Stimulated activated CD8-positive, alpha-beta memory T cell treated with anti-CD3 and anti-CD28 coated beads, Interleukin-4, amount 100 ng/mL, for 1 hour (primary cell): Measurements from ENCODE around the gene LCE1A.

ENCODE experiments used
- DNase-seq, 2 donors: peaks; one replicate each; pipeline ENCODE4 v3.0.0-alpha.2; 2020; ENCODE audit warnings: low read depth in 2 of 2, low spot score in 1 of 2

Gene LCE1A

DNA sequence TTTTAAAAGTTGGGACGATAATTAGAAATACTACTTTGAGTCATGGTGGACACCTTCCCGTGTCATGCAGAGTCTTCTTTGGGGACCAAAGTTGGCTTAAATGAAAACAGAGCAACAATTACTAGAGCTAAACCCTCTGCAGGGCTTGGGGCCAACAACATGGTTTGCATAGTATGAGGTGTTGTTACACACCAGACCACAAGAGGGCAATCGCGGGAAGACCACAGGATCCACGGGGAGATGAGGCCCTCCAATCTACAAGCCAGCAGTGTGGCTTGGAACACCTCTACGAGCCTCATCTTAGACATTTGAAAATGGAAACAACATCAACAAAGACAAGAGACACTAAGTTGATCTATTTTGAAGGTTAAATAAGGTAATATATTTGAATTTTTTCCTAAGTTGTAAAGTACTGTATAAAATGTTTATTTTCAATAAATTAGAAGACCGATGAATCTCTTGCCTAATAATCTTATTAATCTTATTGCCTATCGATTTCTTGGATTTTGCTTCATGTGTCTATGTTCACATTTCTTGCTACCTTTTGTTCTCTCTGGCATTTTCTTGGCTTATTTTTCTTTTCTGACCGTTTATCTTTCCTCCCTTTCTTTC, 42.6 kb downstream of the LCE1A start:
- DNase-seq = peak; percentile 11 to 18

DNA sequence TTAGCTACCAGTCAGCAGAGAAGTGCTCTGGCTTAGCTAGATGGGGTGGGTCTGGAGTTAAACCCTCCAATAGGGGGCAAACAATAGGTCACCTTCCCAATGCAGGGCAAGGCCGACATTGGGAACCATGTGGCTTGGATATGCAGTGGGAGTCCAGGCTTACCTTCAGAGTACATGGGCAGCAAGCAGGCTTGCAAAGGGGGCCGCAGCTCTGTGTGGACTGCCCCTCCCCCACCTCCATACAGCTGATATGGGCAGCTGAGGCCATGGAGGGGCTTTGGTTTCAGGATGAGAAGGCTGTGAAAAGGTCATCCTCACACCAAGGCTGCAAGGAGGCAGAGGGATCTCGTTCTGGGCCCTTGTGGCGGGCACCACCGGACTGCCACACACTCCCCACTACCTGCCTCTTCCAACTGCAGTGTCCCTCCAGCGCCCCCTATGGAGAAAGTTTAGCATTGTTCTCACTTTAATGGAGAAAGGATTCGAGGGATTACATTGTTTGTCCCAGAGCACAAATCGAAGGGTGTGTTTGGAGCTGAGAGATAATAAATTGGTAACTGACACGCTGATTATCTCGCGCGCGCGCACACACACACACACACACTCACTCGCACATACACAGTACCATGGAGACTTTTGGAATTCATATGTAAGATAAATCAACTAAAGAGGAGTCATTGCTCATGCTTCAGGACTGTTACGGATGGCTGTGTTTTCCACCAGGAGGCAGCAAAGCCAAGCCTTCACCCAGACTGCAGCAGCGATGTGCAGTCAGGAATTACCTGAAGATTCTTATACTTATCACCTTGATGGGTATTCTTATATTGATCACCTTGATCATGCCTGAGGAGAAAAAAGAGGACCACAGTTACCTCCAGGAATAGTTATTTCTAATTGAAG, 43.8 kb downstream of the LCE1A start:
- DNase-seq = no peak

DNA sequence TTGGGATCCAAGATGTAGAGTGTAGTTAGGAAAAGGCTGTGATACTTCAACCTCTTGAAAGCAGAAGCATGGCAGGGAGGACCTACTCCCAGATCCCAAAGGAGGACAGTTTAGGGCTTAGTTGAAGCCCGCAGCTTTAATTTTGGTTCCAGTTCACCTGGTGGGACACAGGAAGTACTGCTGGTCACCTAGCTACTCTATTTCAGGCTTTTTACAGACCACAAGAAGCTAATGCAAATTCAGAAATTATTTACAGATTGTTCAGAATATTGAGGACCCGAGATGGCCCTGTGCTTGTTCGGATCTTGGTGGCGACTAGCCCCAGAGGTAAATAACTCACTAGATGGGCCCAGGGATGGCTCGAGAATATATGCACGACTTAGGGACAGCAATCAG, 44.5 kb downstream of the LCE1A start:
- no peak for DNase-seq

DNA sequence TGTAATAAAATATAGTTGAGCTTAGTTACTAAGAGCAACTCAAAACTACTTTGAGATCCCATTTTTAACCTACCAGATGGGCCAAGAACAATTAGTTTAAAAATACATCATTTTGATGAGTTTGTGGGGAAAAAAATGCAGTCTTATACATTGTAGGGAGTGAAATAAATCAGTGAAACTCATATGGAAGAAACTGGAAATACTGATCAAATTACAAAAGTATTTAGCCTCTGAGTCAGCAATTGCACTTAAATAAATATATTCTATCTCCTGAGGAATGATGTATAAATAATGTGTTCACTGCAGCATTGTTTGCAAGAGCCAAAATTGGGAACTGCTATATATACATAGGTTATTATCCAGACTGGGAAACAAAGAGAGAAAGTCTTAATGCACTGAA, 46.2 kb downstream of the LCE1A start:
- no peak for DNase-seq

DNA sequence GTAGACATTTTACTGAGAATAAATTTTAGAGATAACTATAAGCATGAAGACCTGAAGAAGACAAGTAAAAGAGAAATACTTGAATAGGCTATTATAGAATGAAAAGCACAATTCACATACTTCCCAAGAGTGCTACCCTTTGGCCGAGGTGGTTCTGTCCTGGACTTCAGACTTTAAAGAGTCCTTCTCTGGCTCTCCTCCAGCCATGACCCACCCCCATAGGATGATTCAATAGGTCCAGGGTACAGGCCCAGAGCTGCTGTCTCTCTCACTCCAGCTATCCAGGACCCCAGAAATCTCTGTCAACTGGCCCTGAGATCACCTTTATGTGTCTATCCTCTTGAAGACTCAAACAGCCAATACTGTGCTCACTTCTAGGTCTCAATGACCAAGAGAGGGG, 49.6 kb downstream of the LCE1A start:
- DNase-seq = no peak
